Right ventricle myocardium superior (tissue), 1 donor: ENCODE measurements around the gene SUPT20HL2. TPM values are rescaled to one million over a fixed set of nuclear protein-coding genes. Genes with fewer than 3 reads are reported as not detected.
"Not testable (repeated sequence)": the region's sequence is repeated elsewhere in the genome, so short reads cannot be mapped to it uniquely, and the experiment has no call there.

Experiments used
- ATAC-seq: fragments of 200-7000 bp; cut with Tn5 transposase; one replicate; pipeline ENCODE4 v1.9.1; 2020; ENCODE audit warnings: mild to moderate bottlenecking; ENCODE audit not compliant: poor library complexity
- DNase-seq: peaks from one replicate; pipeline ENCODE4 v3.0.0-alpha.2; 2020
- intact Hi-C: fragments of 100-400 bp; cut with DNase I; formaldehyde crosslinking; loops from one replicate; pipeline ENCODE4 v1.11.2; 2022
- total RNA-seq: library from RNA; stranded (reverse); fragmentation: NEBNext Ultra II Directional; extraction: Animal tissue kit (Norgen Biotek cat#: 25700); gene quantifications from one replicate; pipeline ENCODE4 v1.2.1, GENCODE V29; 2021
- donor health status: DM: no; HTN: yes; CAD: no; lungs with severe emphysema.

Gene SUPT20HL2
- total RNA-seq, 1 donor from 2014 or later, result not detected

DNA sequence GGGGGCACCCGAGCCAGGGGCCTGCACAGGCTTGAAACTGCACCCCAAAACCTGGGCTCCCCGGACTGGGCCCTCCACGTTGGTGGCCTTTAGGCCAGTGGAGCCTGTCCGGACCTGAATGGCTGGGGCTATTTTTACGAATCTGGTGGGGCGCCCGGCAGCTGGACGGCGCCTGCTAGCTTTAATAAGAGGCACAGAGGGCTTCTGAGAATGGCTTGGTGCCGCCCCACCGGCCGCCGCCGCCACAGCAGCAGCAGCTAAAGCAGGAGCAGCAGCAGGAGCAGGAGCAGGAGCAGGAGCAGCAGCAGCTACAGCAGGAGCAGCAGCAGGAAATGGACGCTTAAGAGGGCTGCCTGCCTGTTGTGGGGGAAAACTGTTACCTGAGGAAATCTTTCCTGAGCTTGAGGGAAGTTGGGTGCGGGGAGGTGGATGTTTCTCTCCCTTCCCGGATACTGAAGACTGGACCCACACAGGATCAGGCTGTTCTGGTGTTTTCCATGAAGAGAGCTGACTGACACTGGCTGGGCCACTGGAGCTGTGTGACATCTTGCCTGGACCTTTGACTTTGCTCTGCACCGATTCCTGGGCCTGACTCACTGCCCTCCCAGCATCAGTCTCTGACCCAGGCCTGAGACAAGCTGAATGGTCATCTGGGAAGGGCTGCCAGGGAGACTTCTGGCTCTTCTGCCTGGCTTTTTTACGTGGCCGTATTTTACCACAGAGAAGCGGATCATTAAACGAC is 2.2 kb downstream of the SUPT20HL2 start:
- intact Hi-C loops, ATAC-seq, DNase-seq: not testable (repeated sequence)

DNA sequence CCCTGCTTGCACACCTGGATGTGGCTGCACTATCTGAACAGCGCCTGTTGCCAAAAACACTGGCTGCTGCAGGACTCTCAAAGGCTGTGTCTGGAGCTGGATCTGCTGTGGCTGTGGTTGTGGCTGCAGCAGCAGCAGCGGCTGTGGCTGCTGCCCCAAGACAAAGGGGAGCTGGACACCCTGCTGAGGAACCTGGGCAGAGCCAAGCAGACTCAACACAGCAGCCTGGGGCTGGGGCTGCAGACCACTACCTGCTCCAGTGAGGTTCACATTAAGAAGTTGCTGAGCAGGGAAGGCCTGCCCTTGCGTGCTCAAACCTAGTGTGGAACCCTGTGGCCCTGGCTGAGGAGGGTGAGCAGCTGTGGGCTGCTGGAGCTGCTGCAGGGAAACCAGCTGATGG is 3.0 kb downstream of the SUPT20HL2 start:
- ATAC-seq, DNase-seq, intact Hi-C loops: not testable (repeated sequence)

DNA sequence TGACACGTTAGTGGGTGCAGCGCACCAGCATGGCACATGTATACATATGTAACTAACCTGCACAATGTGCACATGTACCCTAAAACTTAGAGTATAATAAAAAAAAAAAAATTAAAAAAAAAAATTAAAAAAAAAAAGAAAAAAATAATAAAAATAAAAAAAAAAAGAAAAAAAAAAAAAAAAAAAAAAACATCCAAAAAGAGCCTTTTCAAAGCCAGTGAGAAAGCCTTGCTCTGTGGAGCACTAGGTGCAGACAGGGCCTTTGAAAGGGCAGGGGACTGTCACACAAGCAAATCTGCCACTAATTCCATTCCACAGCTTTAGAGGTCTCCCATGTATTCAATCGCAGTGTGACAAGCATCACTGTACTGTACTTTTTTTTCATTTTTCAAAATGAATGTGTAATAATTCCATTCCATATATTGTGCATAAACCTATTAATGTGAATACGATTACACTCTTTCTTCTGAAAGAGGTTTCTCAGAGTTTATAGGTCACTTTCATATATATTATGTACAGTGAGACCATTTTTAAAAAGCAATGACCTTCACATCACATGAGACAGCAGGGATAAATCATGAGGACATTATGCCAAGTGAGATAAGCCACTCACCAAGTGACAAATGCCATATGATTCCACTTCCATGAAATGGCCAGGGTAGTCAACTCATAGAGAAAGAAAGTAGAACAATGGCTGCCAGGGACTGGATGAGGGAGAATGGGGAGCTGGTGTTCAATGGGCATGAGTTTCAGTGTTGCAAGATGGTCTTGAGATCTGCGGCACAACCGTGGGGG is 4.1 kb downstream of the SUPT20HL2 start:
- intact Hi-C loops, DNase-seq, ATAC-seq: not testable (repeated sequence)

DNA sequence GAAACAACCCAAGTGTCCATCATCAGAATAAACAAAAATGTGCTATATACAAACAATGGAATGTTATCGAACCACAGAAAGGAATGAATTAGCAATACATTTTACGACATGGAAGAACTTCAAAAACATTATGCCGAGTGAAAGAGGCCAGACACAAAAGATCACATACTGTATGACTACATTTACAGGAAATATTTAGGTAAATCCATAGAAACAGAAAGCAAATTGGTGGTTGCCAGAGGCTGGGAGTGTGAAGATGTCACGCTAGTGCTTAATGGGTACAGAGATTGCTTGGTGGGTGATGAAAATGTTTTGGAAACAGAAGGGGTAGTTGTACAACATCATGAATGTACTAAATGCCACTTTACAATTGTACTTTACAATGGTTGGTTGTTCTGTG is 5.1 kb downstream of the SUPT20HL2 start:
- intact Hi-C loops, ATAC-seq, DNase-seq: not testable (repeated sequence)

DNA sequence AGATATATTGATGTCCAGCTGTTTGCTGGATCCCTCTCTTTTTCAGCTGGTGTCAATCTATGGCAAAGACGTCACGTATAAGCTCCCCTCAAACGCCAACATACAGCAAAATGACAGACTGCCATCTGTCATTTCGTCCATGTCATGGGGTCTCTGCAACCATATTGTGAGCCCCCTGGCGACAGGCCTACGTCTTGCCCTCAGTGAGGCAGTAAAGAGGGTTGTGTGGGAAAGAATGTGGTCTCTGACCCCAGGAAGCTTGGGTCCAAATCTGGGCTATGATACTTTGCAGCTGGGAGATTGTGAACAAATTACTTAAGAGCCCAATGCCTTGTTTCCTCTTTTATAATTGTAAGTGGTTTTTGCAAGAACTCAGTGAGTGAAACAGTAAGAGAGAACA is 7.4 kb downstream of the SUPT20HL2 start:
- intact Hi-C loops, result no loop called here
- ATAC-seq (no peak), DNase-seq (no peak)

DNA sequence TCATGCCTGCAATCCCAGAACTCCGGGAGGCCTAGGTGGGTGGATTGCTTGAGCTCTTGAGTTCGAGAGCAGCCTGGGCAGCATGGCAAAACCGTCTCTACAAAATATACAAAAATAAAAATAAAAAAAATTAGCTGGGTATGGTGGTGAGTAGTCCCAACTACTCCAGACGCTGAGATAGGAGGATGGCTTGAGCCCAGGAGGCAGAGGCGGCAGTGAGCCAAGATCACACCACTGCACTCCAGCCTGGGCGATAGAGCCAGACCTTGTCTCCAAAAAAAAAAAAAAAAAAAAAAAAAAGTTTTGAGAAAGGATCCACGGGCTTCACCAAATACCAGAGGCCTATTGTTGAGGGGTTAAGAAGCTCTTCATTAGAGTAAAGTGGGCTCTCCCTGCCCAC is 8.0 kb downstream of the SUPT20HL2 start:
- ATAC-seq (peak; percentile 74), DNase-seq (peak; percentile 59)
- intact Hi-C loops, result no loop called here

DNA sequence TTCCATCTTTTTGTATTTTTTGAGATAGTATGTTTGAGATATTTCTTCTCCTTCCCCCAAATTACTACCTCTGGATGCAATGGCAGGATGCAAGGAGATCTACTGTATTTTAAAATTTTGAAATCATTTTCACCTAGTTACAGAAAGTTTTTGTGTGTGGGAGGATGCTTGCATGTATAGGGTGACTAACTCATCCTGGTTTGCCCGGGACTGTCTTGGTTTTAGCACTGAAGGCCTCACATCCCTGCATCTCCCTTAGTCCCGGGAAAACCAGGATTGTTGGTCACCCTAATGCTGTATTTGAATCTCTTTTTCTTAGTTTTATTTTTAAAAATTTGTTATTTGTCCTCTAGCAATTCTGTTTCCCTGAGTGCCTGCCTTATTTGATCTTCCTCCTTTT is 12.1 kb downstream of the SUPT20HL2 start:
- DNase-seq (no peak), ATAC-seq (no peak)
- intact Hi-C loops, result no loop called here

DNA sequence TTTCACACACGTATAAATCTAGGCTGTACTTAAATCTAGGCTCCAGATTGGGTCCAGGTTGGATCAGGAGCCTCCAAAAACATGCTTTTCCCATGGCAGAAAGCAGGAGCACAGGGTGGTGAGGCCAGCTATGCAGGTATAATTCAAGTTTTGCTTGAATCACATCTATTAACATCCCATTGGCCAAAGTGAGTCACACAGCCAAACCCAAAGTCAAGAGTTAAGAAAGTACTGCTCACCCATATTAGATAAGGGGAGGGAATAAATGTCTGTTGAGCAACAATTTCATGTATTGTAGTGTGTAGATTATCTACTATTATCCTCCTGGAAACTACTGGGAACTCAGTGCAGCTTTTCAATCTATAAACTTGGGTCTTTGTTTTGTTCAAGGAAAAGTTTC is 12.8 kb downstream of the SUPT20HL2 start:
- intact Hi-C loops, result no loop called here
- no peak for DNase-seq
- ATAC-seq, result no peak

DNA sequence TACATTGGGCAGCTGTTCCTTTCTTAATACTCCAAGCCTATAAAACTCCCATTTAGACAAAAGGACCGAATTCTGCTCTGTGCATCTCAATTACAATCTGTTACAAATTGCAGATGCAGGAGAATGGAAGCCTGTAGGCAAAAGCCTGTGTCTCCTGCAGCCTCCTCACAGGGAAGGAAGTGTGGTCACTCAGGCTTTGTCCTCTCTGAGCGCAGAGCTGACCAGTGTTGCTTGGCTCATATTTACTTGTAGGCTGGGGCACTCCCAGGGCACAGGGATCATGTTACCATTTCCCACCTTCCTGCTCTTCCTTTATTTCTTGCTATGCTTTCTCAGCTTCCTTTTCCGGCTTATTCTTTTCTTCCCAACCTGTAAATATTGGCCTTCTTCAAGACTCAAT is 15.7 kb downstream of the SUPT20HL2 start:
- intact Hi-C loops, result no loop called here
- ATAC-seq, result no peak
- DNase-seq, result no peak

DNA sequence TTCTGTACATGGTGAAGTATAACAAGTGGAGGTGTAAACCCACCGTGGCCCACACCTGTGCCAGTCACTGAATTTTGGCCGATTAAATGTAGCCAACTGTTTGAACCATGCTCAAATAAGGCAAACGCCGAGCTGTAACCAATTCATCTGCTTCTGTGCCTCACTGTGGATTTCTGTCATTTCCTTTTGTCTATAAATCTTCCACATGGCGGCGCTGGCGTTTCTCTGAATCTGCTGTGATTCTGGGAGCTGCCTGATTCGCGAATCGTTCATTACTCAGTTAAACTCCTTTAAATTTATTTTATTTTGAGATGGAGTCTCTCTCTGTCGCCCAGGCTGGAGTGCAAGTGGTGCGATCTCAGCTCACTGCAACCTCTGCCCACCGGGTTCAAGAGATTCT is 19.2 kb downstream of the SUPT20HL2 start:
- intact Hi-C loops, result no loop called here
- no peak for ATAC-seq
- DNase-seq, result no peak

DNA sequence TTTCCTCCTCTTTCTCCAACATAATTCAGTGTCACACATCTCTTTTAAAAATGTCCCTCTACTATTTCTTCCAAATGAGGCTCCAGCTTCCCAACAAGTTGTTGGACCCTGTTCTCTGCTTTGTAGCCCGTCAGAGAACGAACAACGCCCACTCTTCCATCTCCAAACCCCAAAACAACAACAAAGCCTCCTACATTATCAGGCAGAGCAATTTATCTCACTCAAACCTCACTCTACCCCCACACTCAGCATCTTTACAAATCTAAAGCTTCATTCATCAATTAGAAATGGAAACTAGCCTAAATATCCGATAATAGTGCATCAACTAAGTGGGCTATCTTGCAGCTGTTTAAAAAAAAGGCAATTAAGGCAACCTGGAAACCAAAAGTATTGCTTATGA is 20.5 kb downstream of the SUPT20HL2 start:
- ATAC-seq, result no peak
- intact Hi-C loops, result no loop called here
- DNase-seq, result no peak

DNA sequence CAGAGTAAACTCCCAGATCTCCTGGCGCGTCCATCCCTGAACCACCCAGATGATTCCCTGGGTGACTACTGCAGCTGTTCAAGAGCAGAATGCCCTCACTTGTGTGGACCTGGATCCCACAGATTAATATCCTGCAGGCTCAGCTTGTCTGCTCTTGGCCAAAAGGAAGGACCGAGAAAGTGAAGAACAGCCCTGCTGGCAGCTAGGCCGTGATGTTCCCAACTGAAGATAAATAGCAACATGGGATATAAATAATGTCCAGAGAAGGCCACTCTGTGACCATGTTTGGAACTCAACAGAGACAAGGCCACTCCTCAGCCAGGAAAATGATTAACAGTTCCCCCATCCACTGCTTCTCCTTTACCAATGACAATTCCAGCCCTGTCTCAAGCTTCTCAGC is 21.5 kb downstream of the SUPT20HL2 start:
- intact Hi-C loops, result no loop called here
- ATAC-seq, result peak; percentile 38
- no peak for DNase-seq

DNA sequence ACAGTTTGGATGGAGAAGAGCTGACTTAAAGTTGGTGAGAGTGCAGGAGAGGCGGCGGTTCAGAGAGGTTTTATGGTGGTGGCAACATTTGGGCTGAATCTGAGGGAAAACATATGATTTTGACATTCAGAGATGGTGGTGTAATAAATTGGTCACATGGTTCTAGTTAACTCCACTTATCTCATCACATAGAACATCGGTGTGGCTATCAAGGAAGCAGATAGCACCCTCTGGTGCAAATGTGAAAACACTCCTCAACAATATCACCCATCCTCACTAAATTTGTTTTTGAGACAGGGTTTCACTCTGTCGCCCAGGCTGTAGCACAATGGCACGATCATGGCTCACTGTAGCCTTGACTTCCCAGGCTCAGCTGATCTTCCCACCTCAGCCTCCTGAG is 28.8 kb downstream of the SUPT20HL2 start:
- intact Hi-C loops, result no loop called here
- DNase-seq (no peak), ATAC-seq (no peak)

DNA sequence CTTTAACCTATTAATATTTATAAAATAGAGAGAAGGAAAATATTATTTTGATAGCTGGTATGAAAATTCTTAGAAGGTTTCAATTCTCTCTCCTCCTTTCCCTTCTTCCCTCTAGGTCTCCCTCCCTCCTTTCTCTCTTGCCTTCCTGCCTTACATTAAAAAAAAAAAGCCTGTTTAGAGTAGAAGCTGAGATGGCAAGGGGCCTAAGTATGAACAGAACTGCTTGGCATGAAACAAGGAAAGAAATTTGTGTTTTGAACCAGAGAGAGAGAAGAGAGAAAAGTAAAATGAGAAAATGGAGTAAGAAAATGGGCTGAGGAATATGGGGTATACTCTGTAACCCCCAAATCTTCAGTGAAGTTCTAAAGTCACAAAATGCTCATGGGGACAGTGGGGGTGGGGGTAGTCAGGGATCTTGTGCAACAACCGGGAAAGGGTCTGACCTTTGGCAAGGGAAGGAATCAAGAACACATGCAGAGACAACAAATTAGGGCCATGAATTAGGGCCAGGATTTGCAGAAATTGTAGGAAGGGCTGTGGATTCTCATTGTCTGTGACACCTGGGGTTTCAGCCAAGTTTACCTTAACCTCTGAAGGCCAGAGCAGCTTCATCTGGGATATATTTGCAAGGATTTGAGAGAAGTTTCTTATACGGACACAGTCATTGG is 30.6 kb downstream of the SUPT20HL2 start:
- peak; percentile 38 for ATAC-seq
- intact Hi-C loops, result no loop called here
- DNase-seq, result no peak

DNA sequence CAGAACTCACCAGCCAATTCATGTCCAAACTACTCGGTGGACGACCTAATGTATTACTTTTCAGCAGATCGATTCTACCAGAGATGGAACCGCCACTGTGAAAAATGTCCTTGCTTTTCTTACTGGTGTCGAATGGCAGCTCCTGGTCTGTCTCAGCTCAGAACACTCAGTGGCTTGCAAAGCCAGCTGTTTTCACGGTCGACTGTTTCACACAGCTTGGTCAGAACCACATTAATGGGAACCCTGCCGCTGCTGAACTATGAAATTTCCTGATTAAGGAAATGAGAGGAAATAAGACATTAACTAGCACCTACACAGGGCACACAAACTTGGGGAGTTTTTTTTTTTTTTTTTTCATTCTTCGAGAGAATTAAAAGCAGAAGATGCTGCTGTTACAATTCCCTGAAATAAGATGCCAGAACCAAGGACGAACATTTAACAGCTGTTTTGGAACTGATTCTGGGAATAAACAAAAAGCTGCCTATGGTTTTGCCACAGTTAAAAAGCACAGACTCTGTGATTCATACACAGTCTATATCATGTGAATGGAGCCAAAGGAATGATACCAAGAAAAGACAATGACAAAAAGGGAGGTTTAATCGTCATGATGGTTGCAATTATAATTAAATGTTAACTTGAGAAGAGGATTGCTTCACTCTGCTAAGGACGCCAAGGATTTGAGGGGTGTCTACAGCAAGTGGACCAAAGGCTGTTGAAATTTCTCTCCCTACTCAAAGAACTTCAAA is 31.3 kb downstream of the SUPT20HL2 start:
- intact Hi-C loops, result no loop called here
- DNase-seq (no peak), ATAC-seq (peak; percentile 60)

DNA sequence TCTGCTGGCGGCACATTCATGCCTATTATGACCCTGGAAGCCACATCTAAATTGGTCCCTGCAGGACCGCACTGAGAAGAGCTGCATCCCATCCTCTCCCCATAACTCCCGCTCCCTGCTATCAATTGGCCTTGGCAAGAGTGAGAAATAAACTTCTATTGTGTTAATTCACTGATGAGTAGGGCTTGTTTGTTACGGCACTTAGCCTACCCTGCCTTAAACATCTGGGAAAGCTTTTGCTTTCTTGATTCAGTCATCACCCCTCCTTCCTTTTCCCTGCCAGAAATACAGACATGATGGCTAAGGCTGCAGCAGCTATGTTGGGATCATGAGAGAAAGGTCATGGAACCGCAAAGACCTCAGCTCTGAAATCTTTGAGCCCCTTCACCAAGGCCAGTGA is 36.5 kb downstream of the SUPT20HL2 start:
- no peak for ATAC-seq
- intact Hi-C loops, result no loop called here
- no peak for DNase-seq

DNA sequence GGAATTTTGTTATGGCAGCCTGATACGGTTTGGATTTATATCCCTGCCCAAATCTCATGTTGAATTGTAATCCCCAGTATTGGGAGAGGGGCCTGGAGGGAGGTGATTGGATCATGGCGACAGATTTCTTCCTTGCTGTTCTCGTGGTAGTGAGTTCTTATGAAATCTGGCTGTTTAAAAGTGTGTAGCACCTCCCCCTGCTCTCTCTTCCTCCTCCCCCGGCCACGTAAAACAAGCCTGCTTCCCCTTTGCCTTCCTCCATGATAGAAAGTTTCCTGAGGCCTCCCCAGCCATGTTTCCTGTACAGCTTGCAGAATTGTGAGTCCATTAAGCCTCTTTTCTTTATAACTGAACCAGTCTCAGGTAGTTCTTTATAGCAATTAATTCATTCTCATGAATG is 37.9 kb downstream of the SUPT20HL2 start:
- no peak for DNase-seq
- ATAC-seq, result no peak

DNA sequence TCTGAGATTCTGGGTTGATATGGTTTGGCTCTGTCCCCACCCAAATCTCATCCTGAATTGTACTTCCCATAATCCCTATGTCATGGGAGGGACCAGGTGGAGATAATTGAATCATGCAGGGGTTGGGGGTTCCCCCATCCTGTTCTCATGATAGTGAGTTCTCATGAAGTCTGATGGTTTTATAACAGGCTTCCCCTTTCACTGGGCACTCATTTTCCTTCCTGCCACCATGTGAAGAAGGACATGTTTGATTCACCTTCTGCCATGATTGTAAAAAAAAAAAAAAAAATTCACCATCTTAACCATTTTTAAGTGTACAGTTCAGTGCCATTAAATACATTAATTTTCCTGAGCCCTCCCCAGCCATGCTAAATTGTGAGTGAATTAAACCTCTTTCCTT is 42.6 kb downstream of the SUPT20HL2 start:
- intact Hi-C loops, result no loop called here
- DNase-seq, result no peak

More for the DNA sequence above, 37.9 kb downstream of the SUPT20HL2 start:
- intact Hi-C loops, result no loop called here

DNA sequence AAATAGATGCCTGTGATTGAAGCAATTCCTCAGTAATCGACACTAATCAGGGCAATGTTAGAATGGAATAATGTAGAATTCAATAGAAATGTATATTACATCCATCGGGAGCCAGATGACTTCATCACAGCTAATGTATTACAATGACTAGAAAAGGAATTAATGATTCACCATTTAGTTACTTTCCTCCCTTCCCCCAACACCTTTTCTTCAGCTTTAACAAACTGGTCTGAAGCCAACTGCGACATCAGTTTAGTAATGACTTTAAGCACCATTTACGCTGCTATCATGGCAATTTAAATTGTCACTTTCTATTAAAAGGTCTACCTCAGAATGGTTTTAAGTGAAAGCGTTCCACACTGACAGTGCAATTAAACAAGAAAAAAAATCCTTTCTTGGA is 45.1 kb downstream of the SUPT20HL2 start:
- intact Hi-C loops, result no loop called here
- DNase-seq, result no peak
- ATAC-seq, result no peak

More for the DNA sequence above, 42.6 kb downstream of the SUPT20HL2 start:
- ATAC-seq, result no peak
